ENCODE measurements around the gene NYNRIN. TPM values are rescaled to one million over a fixed set of nuclear protein-coding genes. Genes with fewer than 3 reads are reported as not detected.

NYNRIN gene
- total RNA-seq, 2 experiments from 2014 or later: 0.23 to 0.35 TPM

DNA sequence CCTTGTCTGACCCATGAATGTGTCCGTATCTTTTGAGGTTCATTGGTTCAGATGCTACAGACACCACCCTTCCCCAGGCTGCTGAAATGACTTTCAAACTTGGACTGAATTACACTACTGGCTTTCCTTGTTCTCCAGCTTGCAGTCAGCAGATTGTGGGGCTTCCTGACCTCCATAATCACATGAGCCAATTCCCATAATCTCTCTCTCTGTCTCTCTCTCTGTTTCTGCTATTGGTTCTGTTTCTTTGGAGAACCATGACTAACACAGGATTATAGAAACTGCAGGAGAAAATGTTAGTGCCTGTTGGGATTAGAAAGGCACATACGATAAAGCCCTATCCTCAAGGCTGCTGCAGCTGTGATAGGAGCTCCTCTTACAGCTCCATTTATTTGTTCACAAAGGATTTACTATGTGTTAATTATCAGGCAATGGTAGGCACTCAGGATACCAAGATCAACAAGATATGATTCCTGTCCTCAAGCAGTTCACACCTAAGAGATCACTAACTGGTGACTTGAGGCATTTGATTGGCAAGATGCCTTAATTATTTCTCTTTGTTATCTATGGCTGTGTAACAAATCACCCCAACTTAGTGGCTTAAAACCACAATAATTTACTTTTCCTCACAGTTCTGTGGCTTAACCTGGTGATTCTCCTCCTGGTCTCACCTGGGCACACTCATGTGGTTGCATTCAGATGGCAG, 10.2 kb upstream of the NYNRIN start:
- no peak overlapping the region for H3K27ac Mint-ChIP-seq
- ChIA-PET POLR2A (no interaction called here), CTCF (interaction anchor here (1.1 to 1.4 kb wide), 3 partner anchors 8 to 25 kb away, joined by 3 read pairs; no protein-coding TSS in a partner anchor)
- H3K9me3 Mint-ChIP-seq: no peaks in the 10 kb centered on the region
- H3K4me3 Mint-ChIP-seq: no peak overlapping the region
- no peak for DNase-seq
- H3K36me3 Mint-ChIP-seq (ENCODE audit: low read depth): no peaks in the 10 kb centered on the region
- H3K4me1 Mint-ChIP-seq: no peaks in the 10 kb centered on the region
- peaks cover 39% of the 10 kb centered on the region for H3K27me3 Mint-ChIP-seq

DNA sequence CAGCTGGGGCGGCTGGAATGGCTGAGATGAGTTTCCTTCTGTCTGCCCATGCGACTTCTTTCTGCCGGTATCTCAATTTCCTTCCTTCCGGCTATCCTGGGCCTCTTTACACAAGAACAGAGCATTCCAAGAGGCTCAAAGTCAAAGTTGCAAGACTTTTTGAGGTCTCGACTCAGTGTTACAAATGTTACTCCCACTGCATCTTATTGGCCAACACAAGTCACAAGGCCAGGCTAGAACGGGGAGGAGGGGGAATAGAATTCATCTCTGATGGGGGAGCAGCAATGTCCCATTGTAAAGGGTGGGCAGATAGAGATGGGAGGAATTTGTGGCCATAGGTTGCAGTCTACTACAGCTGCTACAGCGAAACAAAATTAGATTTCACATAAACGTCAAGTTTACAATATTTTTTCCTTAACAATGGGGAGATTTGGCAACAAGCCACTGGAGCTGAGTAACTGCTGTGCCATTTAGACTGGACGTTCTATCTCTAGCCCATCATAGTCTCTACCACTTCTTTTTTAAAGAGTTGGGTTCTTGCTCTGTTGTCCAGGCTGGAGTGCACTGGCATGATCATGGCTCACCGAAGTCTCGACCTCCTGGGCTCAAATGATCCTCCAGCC, 9.5 kb upstream of the NYNRIN start:
- peaks cover 39% of the 10 kb centered on the region for H3K27me3 Mint-ChIP-seq
- H3K4me1 Mint-ChIP-seq: no peaks in the 10 kb centered on the region
- POLR2A ChIA-PET: no interaction called here
- no peak overlapping the region for H3K27ac Mint-ChIP-seq
- H3K4me3 Mint-ChIP-seq: no peak overlapping the region
- no peaks in the 10 kb centered on the region for H3K9me3 Mint-ChIP-seq
- CTCF ChIA-PET: interaction anchor here (1.2 kb wide), 1 partner anchor 8 kb away, joined by 3 read pairs; no protein-coding TSS in a partner anchor
- DNase-seq: no peak
- H3K36me3 Mint-ChIP-seq (ENCODE audit: low read depth): no peaks in the 10 kb centered on the region

DNA sequence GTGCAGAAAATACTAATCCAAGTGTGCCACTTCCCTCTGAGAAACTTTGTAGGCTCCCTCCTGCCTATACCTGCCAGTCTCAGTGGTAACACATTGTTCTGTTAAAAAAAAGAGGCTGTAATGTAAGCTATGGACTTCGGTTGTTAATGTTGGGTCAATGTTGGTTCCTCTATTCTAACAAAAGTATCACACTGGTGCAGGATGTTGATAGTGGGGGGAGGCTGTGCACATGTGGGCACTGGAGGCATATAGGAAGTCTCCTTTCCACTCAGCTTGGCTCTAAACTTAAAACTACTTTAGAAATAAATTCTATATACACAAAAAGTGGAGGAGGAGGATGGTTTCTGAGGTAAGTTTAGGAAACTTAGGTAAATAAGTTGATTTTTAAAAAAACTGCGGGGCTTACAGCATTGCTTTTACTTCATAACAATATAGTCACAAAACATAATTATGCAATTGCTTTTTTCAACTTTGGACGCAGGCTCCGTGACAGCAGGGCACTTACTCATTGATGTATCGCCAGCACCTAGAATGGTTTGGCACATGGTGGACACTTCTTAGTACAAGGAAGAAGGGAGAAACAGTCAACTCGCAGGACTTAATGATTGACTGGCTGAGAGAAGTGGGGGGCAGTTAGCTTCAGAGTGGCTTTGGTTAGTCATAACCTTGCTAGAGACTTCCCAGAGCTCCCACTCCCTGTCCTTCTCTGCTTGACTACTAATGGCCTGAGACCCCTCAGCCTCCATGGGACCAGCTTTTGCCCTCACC, 7.9 kb upstream of the NYNRIN start:
- no peaks in the 10 kb centered on the region for H3K36me3 Mint-ChIP-seq (ENCODE audit: low read depth)
- POLR2A ChIA-PET: no interaction called here
- peaks cover 34% of the 10 kb centered on the region for H3K27me3 Mint-ChIP-seq
- no peak for DNase-seq
- CTCF ChIA-PET: interaction anchor here (0.7 kb wide), 1 partner anchor 41 kb away, joined by 4 read pairs; no protein-coding TSS in a partner anchor
- H3K27ac Mint-ChIP-seq: no peak overlapping the region
- H3K4me3 Mint-ChIP-seq: no peak overlapping the region
- H3K4me1 Mint-ChIP-seq: peaks cover 2% of the 10 kb centered on the region
- H3K9me3 Mint-ChIP-seq: no peaks in the 10 kb centered on the region

DNA sequence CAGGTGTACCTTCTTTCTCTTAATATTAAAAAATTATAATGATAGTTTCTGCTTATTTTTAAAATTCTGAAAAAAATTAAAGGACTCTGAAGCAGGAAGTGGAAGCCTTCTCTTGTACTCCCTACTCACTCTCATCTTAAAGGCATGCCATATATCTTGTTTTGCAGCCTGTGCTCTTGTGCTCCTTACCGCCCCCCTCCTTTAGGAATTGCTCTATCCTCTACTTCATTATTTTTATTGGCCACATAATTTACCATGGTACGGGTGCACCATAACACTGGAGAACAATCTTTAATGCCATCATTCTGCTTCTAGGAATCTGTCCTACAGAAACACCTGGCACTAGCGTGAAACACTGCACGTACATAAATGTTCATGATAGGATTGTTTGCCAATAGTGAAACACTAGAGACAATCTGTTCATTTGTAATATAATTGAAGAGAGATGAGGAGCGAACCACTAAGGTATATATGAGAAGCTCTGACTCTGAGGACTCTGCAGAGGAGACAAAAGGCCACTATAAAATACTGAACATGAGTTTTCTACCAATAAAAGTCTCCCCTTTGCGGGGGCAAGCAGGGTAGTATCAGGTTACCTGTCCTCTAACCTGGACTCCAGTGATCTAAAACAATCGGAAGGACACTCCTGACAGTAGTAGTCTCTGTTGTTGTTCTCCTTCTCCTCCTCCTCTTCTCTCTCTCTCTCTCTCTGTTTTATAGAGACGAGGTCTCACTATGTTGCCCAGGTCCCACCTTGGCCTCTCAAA, 6.3 kb upstream of the NYNRIN start:
- ChIA-PET CTCF (no interaction called here), POLR2A (no interaction called here)
- H3K4me1 Mint-ChIP-seq: peaks cover 2% of the 10 kb centered on the region
- H3K9me3 Mint-ChIP-seq: no peaks in the 10 kb centered on the region
- H3K27ac Mint-ChIP-seq: no peak overlapping the region
- no peak overlapping the region for H3K4me3 Mint-ChIP-seq
- H3K27me3 Mint-ChIP-seq: peaks cover 35% of the 10 kb centered on the region
- H3K36me3 Mint-ChIP-seq (ENCODE audit: low read depth): no peaks in the 10 kb centered on the region
- no peak for DNase-seq

DNA sequence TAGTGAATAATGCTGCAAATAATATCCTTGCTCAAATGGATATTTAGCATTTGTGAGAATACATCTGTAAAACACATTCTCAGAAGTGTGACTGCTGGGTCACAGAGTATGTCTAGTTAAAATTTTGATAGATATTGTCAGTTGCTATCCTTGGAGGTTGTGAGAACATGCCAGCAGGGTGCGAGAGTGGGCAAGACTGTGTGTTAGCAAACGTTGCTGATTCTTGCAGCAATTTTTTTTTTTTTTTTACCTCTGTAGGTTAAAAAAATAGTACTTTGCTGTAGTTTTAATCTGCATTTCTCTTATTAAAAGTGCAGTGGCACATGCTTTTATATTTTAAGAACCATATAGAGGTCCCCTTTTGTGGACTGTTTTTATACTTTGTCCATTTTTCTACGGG, 4.5 kb upstream of the NYNRIN start:
- DNase-seq: no peak
- no peak overlapping the region for H3K4me3 Mint-ChIP-seq
- POLR2A ChIA-PET: no interaction called here
- H3K27me3 Mint-ChIP-seq: peaks cover 35% of the 10 kb centered on the region
- CTCF ChIA-PET: no interaction called here
- H3K36me3 Mint-ChIP-seq (ENCODE audit: low read depth): no peaks in the 10 kb centered on the region
- no peaks in the 10 kb centered on the region for H3K9me3 Mint-ChIP-seq
- peaks cover 2% of the 10 kb centered on the region for H3K4me1 Mint-ChIP-seq
- H3K27ac Mint-ChIP-seq: no peak overlapping the region

DNA sequence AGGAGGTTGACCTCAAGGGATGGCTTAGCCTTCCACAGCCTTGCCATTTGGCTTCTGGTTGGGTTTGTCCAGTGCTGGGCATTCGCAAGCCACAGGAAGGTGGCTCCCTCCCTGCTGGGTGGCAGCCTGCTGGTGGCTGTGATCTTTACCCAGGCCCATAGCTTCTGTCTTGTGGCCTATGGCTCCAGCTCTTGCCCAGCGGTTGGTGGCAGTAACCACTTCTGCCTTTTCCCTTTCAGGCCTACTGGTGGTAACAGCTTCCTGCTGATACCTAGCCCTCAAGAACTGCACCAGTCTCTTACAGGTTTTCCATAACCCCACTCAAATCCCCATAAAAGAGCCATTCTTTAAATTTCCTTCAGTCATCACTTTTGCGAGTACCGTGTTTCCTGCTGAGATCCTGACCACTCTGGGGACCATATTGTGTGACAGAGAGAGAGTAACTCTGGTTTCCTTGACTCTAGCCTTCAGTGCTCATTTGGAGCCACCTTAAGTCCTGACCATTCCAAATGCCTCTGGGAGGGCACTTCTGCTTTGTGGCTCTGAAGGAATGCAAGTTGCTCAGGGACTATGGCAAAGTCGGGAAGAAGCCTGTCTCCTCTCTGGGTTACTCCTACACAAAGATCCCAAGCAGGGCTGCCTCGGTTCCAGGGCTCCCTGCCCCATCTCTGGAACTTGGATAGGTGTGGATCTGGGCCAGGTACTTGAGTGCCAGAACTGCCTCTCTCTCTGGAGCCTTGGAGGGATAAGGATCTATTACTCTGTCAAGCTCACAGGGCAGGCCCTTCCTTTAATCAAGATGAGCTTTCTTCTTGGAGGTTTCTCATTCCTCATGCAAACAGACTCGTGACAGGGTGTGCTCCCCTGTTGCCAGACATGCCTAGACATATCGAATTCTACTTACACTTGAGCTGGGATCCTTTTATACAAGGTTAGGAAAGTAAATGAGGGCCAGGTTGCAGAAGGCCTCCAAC, 2.9 kb upstream of the NYNRIN start:
- CTCF ChIA-PET: interaction anchor here (1.0 to 1.7 kb wide), 5 partner anchors 8 to 62 kb away, joined by 3 to 6 read pairs (median 4); no protein-coding TSS in a partner anchor
- POLR2A ChIA-PET: no interaction called here
- H3K9me3 Mint-ChIP-seq: no peaks in the 10 kb centered on the region
- peaks cover 36% of the 10 kb centered on the region for H3K27me3 Mint-ChIP-seq
- H3K4me3 Mint-ChIP-seq: no peak overlapping the region
- DNase-seq: no peak
- H3K4me1 Mint-ChIP-seq: peaks cover 6% of the 10 kb centered on the region
- no peaks in the 10 kb centered on the region for H3K36me3 Mint-ChIP-seq (ENCODE audit: low read depth)
- no peak overlapping the region for H3K27ac Mint-ChIP-seq

DNA sequence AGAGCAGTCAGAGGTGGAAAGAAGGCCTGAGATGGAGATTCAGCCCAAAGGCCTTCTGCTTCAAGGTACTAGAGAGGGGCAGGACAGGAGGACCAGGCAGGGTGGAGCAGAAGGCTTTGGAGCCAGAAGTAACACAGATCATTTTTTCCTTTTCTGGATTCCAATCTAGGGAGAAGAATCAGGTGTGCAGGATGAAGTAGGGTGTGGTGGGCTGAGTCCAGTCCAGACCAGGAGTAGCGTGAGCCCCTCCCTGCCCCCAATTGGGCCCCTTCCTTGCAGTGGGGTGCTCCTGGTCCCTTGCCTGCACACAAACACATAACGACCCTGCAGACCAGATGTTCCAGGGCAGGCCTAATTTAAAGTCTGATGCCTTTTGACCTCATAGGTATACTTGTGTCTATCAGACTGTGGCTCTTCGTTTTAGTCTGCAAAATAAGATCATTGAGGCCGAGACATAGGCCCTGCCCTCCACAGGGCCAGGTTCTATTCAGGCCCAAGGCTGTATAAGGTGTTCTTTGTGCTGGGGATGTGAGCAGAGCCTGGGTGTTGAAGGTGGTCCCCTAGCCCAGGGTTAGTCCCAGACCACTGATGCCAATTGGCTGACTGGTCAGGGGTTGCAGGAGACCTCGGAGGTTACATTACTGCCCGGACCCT, 1.0 kb upstream of the NYNRIN start:
- no peaks in the 10 kb centered on the region for H3K9me3 Mint-ChIP-seq
- peaks cover 6% of the 10 kb centered on the region for H3K4me1 Mint-ChIP-seq
- ChIA-PET CTCF (interaction anchor here (1.1 to 1.7 kb wide), 5 partner anchors 9 to 64 kb away, joined by 3 to 6 read pairs (median 3); no protein-coding TSS in a partner anchor), POLR2A (no interaction called here)
- H3K27ac Mint-ChIP-seq: no peak overlapping the region
- peaks cover 36% of the 10 kb centered on the region for H3K27me3 Mint-ChIP-seq
- H3K36me3 Mint-ChIP-seq (ENCODE audit: low read depth): no peaks in the 10 kb centered on the region
- DNase-seq: no peak
- H3K4me3 Mint-ChIP-seq: no peak overlapping the region

DNA sequence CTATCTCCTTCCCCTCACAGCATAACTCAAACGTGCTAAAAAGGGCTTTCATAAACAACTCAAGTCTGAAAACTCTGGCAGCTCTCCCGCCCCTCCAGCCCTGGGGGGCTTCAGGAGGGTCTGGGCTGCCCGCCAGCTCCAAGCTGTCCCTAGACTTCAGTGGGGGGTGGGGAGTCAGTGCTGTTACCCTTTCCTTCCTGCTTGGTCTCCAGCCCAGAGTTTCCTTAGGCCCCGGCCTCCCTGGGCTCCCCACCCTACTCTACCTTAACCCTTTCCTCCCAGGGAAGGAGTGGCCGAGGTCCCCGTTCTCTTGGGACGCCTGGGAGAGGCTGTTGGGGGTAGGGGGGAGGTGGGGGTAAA, 530 bp upstream of the NYNRIN start:
- no peak for DNase-seq
- CTCF ChIA-PET: interaction anchor here (1.1 to 1.4 kb wide), 3 partner anchors 32 to 65 kb away, joined by 3 to 6 read pairs (median 3); partner anchors contain the start of gene KHNYN
- no peaks in the 10 kb centered on the region for H3K36me3 Mint-ChIP-seq (ENCODE audit: low read depth)
- POLR2A ChIA-PET: no interaction called here
- H3K4me1 Mint-ChIP-seq: peaks cover 6% of the 10 kb centered on the region
- H3K4me3 Mint-ChIP-seq: no peak overlapping the region
- peaks cover 40% of the 10 kb centered on the region for H3K27me3 Mint-ChIP-seq
- no peaks in the 10 kb centered on the region for H3K9me3 Mint-ChIP-seq
- H3K27ac Mint-ChIP-seq: no peak overlapping the region

DNA sequence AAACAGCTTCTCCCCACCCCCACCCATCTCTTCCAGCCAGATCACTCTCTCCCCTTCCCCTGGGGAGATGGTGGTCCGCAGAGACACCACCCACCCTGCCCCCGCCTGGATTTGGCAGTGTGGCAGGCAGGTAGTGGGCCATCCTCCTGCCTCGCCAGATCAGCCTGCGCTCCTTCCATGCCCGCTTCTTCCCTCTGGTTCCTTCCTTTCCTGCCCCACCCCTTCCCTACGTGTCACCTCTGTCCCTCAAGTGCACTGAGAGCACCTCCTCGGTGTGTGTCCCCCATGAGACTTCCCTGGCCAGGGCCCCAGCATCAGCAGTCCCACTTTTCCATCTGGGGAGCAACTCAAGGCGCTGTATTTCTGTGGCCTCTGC, 632 bp downstream of the NYNRIN start:
- CTCF ChIA-PET: interaction anchor here (0.6 to 1.4 kb wide), 4 partner anchors 31 to 66 kb away, joined by 3 to 6 read pairs (median 4); partner anchors contain the start of genes KHNYN and SDR39U1
- H3K36me3 Mint-ChIP-seq (ENCODE audit: low read depth): no peaks in the 10 kb centered on the region
- peaks cover 44% of the 10 kb centered on the region for H3K27me3 Mint-ChIP-seq
- POLR2A ChIA-PET: no interaction called here
- DNase-seq: no peak
- no peak overlapping the region for H3K27ac Mint-ChIP-seq
- no peaks in the 10 kb centered on the region for H3K9me3 Mint-ChIP-seq
- peak overlapping the region; percentile 30 for H3K4me3 Mint-ChIP-seq
- H3K4me1 Mint-ChIP-seq: peaks cover 6% of the 10 kb centered on the region

DNA sequence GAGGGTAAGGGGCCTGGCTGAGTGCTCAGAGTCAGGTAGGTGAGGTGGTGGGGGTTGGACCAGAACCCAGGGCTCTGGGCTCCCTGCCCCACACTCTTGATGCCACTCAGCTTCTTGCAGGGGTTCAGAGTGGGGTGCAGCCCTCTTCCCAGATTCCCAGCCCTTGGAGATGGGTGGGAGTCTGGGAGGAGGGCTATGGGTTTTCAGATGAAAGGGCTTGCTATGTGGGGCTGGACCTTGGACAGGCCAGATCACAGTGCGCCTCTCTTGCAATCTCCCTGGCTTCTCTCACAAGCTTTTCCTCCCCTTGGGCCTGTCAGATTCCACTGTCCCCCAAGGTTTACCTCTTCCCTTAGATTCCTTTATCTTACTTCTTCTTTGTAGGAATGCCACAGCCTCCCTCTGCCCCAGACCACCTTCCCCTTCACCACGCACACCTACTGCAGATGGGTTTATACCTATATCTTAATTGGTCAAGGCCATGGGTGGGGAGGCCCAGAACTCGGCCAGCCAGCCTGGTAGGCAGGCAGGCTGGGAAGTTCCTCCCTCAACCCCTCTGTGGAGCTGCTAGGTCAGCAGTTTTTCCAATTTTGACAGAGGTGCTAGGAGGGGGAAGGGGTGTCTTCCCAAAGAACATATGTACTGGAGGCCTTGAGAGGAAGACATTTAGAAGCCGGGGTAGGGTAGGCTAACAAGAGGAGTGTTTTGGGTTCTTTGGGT, 1.4 kb downstream of the NYNRIN start:
- ChIA-PET CTCF (no interaction called here), POLR2A (no interaction called here)
- peaks cover 51% of the 10 kb centered on the region for H3K27me3 Mint-ChIP-seq

More for the DNA sequence above, 1.4 kb downstream of the NYNRIN start:
- DNase-seq: no peak
- Mint-ChIP-seq H3K27ac (no peak overlapping the region), H3K36me3 (ENCODE audit: low read depth) (no peaks in the 10 kb centered on the region), H3K9me3 (no peaks in the 10 kb centered on the region), H3K4me3 (no peak overlapping the region), H3K4me1 (peaks cover 6% of the 10 kb centered on the region)

Measured in activated CD4-positive, alpha-beta T cell treated with anti-CD3 and anti-CD28 coated beads, Interleukin-2, amount 10 ng/mL, durations not matched to agents 7 days and 5 days (primary cell).